Pons (tissue), 1 donor: ENCODE data around the gene TCF19.
"Not testable (repeated sequence)": the region's sequence is repeated elsewhere in the genome, so short reads cannot be mapped to it uniquely, and the experiment has no call there.

Experiments used
- DNase-seq: peaks from one replicate; pipeline ENCODE4 v3.0.0-alpha.2; 2016; ENCODE audit warnings: low spot score

TCF19 gene

GRCh38 chr6:31162463-31163165, 4.2 kb downstream of the TCF19 start:
- no peak for DNase-seq

- no peak for DNase-seq
Measured at GRCh38 chr6:31163922-31164321, 5.5 kb downstream of the TCF19 start.

- DNase-seq, result not testable (repeated sequence)
Measured at GRCh38 chr6:31164475-31165063, 6.2 kb downstream of the TCF19 start.

- DNase-seq, result not testable (repeated sequence)
Measured at GRCh38 chr6:31165064-31165832, 6.9 kb downstream of the TCF19 start.

GRCh38 chr6:31165986-31166385, 7.6 kb downstream of the TCF19 start:
- no peak for DNase-seq

- DNase-seq, result no peak
Measured at GRCh38 chr6:31168606-31169005, 10.2 kb downstream of the TCF19 start.

- no peak for DNase-seq
Measured at GRCh38 chr6:31169123-31169857, 10.9 kb downstream of the TCF19 start.

GRCh38 chr6:31169858-31170599, 11.6 kb downstream of the TCF19 start:
- not testable (repeated sequence) for DNase-seq

GRCh38 chr6:31170600-31170881, 12.2 kb downstream of the TCF19 start, which contains the start of gene POU5F1:
POU5F1 (minus strand) TSS chr6:31170682; CDS start chr6:31170620, 62 bp downstream.
- no peak for DNase-seq

GRCh38 chr6:31170987-31171671, 12.7 kb downstream of the TCF19 start:
- DNase-seq, result no peak

GRCh38 chr6:31171931-31172905, 13.8 kb downstream of the TCF19 start:
- DNase-seq, result no peak

GRCh38 chr6:31172973-31173384, 14.6 kb downstream of the TCF19 start:
- DNase-seq, result no peak

- DNase-seq, result no peak
Measured at GRCh38 chr6:31173406-31173805, 15.0 kb downstream of the TCF19 start.

- no peak for DNase-seq
Measured at GRCh38 chr6:31174378-31174777, 16.0 kb downstream of the TCF19 start.

GRCh38 chr6:31175971-31176370, 17.6 kb downstream of the TCF19 start:
- no peak for DNase-seq

- DNase-seq, result no peak
Measured at GRCh38 chr6:31178143-31179041, 20.0 kb downstream of the TCF19 start.

GRCh38 chr6:31179042-31179386, 20.6 kb downstream of the TCF19 start:
- no peak for DNase-seq

- DNase-seq, result no peak
Measured at GRCh38 chr6:31179896-31180295, 21.5 kb downstream of the TCF19 start.

- DNase-seq, result peak; percentile 54
Measured at GRCh38 chr6:31180500-31180899, 22.1 kb downstream of the TCF19 start.
